Panc1 (cell line): ENCODE measurements around the gene CCL15. TPM values are rescaled to one million over a fixed set of nuclear protein-coding genes. Genes with fewer than 3 reads are reported as not detected.

Experiments
- ATAC-seq: fragments of 200-7000 bp; cut with Tn5 transposase; 2 replicates; pipeline ENCODE4 v1.9.1; 2020; ENCODE audit warnings: mild to moderate bottlenecking, moderate library complexity
- BruUV-seq: library from RNA; stranded (reverse); fragments of 400-500 nt; replicated peaks from 2 replicates; lab custom pipeline; 2021; lab: Mats Ljungman, UMichigan
- CTCF ChIA-PET: fragments of 300-600 bp; sonication (Branson Sonifier 250); formaldehyde crosslinking; loops from one replicate; lab custom pipeline; 2022; ENCODE audit warnings: antibody characterized with exemption; lab: Charles Lee
- POLR2A ChIA-PET: fragments of 300-600 bp; sonication (Branson Sonifier 250); formaldehyde crosslinking; loops from one replicate; lab custom pipeline; 2022; ENCODE audit warnings: antibody characterized with exemption; lab: Charles Lee
- DNase-seq: peaks from one replicate; pipeline ENCODE4 v3.0.0-alpha.2; 2010; ENCODE audit warnings: low read depth, low spot score
- H3K27ac ChIP-seq: 2 replicates; pipeline ENCODE4 v1.5.1; 2011; ENCODE audit warnings: mild to moderate bottlenecking, low read length, inconsistent platforms
- H3K27me3 ChIP-seq: fragments of 200-500 bp; sonication (Bioruptor generic); 2 replicates; pipeline ENCODE4 v1.6.0; 2014; ENCODE audit warnings: low read length, inconsistent platforms; ENCODE audit not compliant: control insufficient read depth, insufficient read depth
- H3K36me3 ChIP-seq: fragments of 200-500 bp; sonication (Bioruptor generic); 2 replicates; pipeline ENCODE4 v1.5.1; 2014; ENCODE audit warnings: inconsistent platforms, mild to moderate bottlenecking, low read length, moderate library complexity; ENCODE audit not compliant: control insufficient read depth, insufficient read depth
- H3K4me1 ChIP-seq: 2 replicates; pipeline ENCODE4 v1.5.1; 2011; ENCODE audit warnings: inconsistent platforms, mild to moderate bottlenecking, low read length, moderate library complexity; ENCODE audit not compliant: control insufficient read depth, insufficient read depth
- H3K4me3 ChIP-seq, 2 experiments: 2 replicates each; pipeline ENCODE4 v1.5.1; 2011 to 2012; ENCODE audit warnings: low read depth in 2 of 2, low read length in 2 of 2, mild to moderate bottlenecking in 2 of 2, inconsistent platforms in 1 of 2, moderate library complexity in 1 of 2
- H3K9me3 ChIP-seq: fragments of 200-500 bp; sonication (Bioruptor generic); 2 replicates; pipeline ENCODE4 v1.5.1; 2014; ENCODE audit warnings: low read depth, mild to moderate bottlenecking, inconsistent platforms, low read length, moderate library complexity; ENCODE audit not compliant: control insufficient read depth, insufficient read depth
- CTCF ChIP-seq: fragments of 450-650 bp; IDR thresholded peaks from 2 replicates; pipeline ENCODE4 v1.5.1; 2017; ENCODE audit warnings: mild to moderate bottlenecking
- POLR2AphosphoS5 ChIP-seq: IDR thresholded peaks from 2 replicates; pipeline ENCODE4 v1.6.1; 2012; ENCODE audit warnings: mild to moderate bottlenecking, low read depth, low read length, moderate library complexity
- REST ChIP-seq, 2 experiments: IDR thresholded peaks; 2 replicates each; pipeline ENCODE4 v1.6.1; 2011 to 2012; ENCODE audit warnings: low read depth in 2 of 2, control low read depth in 1 of 2, low read length in 1 of 2, mild to moderate bottlenecking in 1 of 2, moderate library complexity in 1 of 2; ENCODE audit not compliant: insufficient read depth in 1 of 2
- SIN3A ChIP-seq: IDR thresholded peaks from 2 replicates; pipeline ENCODE4 v1.6.1; 2012; ENCODE audit warnings: low read depth, mild to moderate bottlenecking, low read length, moderate library complexity, borderline replicate concordance; ENCODE audit not compliant: insufficient read depth
- TCF7L2 ChIP-seq: IDR thresholded peaks from 2 replicates; pipeline ENCODE4 v1.6.1; 2011; ENCODE audit warnings: mild to moderate bottlenecking, low read depth, low read length, inconsistent platforms
- in situ Hi-C: cut with HindIII; loops from 2 replicates; pipeline ENCODE4 v1.10.0; 2016; ENCODE audit warnings: low sequenced_read_pairs, low pct_unique_long_range_greater_than_20kb
- intact Hi-C: fragments of 100-400 bp; cut with micrococcal nuclease; formaldehyde crosslinking; loops from one replicate; pipeline ENCODE4 v1.10.0; 2022; ENCODE audit not compliant: unreplicated experiment
- total RNA-seq: library from RNA; stranded (reverse); gene quantifications from one replicate; pipeline ENCODE4 v1.2.1, GENCODE V29; 2021; ENCODE audit not compliant: unreplicated experiment

CCL15 gene
- total RNA-seq, 1 experiment from 2014 or later: not detected

GRCh38 chr17:35948092-35948491 is 53.3 kb downstream of the CCL15 start:
- ATAC-seq: no peak
- ChIA-PET POLR2A (no interaction called here), CTCF (interaction anchor here (0.6 to 1.7 kb wide), 2 partner anchors 52 to 200 kb away, joined by 9 read pairs; no protein-coding TSS in a partner anchor)
- Histone ChIP-seq H3K27me3 (no peaks in the 10 kb centered on the region), H3K4me3 (no peak overlapping the region), H3K27ac (no peak overlapping the region), H3K4me1 (no peaks in the 10 kb centered on the region), H3K36me3 (no peaks in the 10 kb centered on the region), H3K9me3 (no peaks in the 10 kb centered on the region)
- in situ Hi-C loops (no loop called here), intact Hi-C loops (no loop called here)
- TF ChIP-seq TCF7L2 (no peak), REST (IDR thresholded peaks at IDR 0.05; ENCODE audit: insufficient read depth in 1 of 2, low read depth in 2 of 2, low read length in 1 of 2) (no peak), POLR2AphosphoS5 (no peak), CTCF (no peak), SIN3A (no peak)
- no peak for DNase-seq
- no TSS peak for BruUV-seq

Other genes with a start within 250 kb of the CCL15 start
- not detected for gene GAS2L2, start 248.3 kb downstream of the CCL15 start, total RNA-seq
- not detected for gene C17orf50, start 240.7 kb downstream of the CCL15 start, total RNA-seq
- gene MMP28, start 205.9 kb downstream of the CCL15 start, total RNA-seq: 1.6 TPM
- gene TAF15, start 192.1 kb downstream of the CCL15 start, total RNA-seq: 249 TPM
- not detected for gene HEATR9, start 132.7 kb downstream of the CCL15 start, total RNA-seq
- gene CCL5, start 121.2 kb downstream of the CCL15 start, total RNA-seq: 15.9 TPM
- 5.5 TPM for gene RDM1, start 70.8 kb downstream of the CCL15 start, total RNA-seq
- gene LYZL6, start 57.8 kb downstream of the CCL15 start, total RNA-seq: not detected
- gene CCL16, start 20.1 kb downstream of the CCL15 start, total RNA-seq: not detected
- gene CCL14, start 14.8 kb downstream of the CCL15 start, total RNA-seq: not detected
- not detected for gene CCL23, start 16.4 kb upstream of the CCL15 start, total RNA-seq
- gene CCL18, start 62.7 kb upstream of the CCL15 start, total RNA-seq: not detected
- gene CCL3, start 88.6 kb upstream of the CCL15 start, total RNA-seq: 1.1 TPM
- 0.51 TPM for gene CCL4, start 102.3 kb upstream of the CCL15 start, total RNA-seq
- 7.4 TPM for gene TBC1D3B, start 175.1 kb upstream of the CCL15 start, total RNA-seq
- not detected for gene CCL3L1, start 195.2 kb upstream of the CCL15 start, total RNA-seq
- gene CCL4L2, start 209.5 kb upstream of the CCL15 start, total RNA-seq: not detected